ENCODE measurements around the gene OCA2.

OCA2 gene

GRCh38 chr15:27746401-27746955, 352.6 kb downstream of the OCA2 start:
- H3K4me1 ChIP-seq (ENCODE audit: insufficient read depth, low read length, severe bottlenecking), result no peaks in the 10 kb centered on the region
- no peak overlapping the region for H3K4me3 ChIP-seq (ENCODE audit: low read depth, low read length, poor library complexity, severe bottlenecking)
- no peaks in the 10 kb centered on the region for H3K27me3 ChIP-seq (ENCODE audit: insufficient read depth, low read length)
- H3K9me3 ChIP-seq (ENCODE audit: low read length), result no peaks in the 10 kb centered on the region
- H3K27ac ChIP-seq (ENCODE audit: low read depth, low read length, poor library complexity, severe bottlenecking), result no peak overlapping the region
- no peaks in the 10 kb centered on the region for H3K9me2 ChIP-seq (ENCODE audit: low read depth, low read length)
- no peaks in the 10 kb centered on the region for H3K36me3 ChIP-seq (ENCODE audit: insufficient read depth, low read length)
- no peak overlapping the region for H2AFZ ChIP-seq (ENCODE audit: low read length)
- no peak overlapping the region for H3K9ac ChIP-seq (ENCODE audit: low read length)
- no peak for TF ChIP-seq EZH2 (IDR thresholded peaks at IDR 0.05; ENCODE audit: borderline replicate concordance, low read length)
- TF ChIP-seq, protein P1, sequence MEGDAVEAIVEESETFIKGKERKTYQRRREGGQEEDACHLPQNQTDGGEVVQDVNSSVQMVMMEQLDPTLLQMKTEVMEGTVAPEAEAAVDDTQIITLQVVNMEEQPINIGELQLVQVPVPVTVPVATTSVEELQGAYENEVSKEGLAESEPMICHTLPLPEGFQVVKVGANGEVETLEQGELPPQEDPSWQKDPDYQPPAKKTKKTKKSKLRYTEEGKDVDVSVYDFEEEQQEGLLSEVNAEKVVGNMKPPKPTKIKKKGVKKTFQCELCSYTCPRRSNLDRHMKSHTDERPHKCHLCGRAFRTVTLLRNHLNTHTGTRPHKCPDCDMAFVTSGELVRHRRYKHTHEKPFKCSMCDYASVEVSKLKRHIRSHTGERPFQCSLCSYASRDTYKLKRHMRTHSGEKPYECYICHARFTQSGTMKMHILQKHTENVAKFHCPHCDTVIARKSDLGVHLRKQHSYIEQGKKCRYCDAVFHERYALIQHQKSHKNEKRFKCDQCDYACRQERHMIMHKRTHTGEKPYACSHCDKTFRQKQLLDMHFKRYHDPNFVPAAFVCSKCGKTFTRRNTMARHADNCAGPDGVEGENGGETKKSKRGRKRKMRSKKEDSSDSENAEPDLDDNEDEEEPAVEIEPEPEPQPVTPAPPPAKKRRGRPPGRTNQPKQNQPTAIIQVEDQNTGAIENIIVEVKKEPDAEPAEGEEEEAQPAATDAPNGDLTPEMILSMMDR (IDR thresholded peaks at IDR 0.05; ENCODE audit: low read length), result no peak
- H3F3A ChIP-seq (ENCODE audit: insufficient read depth, low read length), result no peaks in the 10 kb centered on the region
- H4K20me1 ChIP-seq (ENCODE audit: insufficient read depth, low read length), result no peaks in the 10 kb centered on the region
- no peak overlapping the region for H3K4me2 ChIP-seq (ENCODE audit: low read length)
- no peaks in the 10 kb centered on the region for H3K79me2 ChIP-seq (ENCODE audit: insufficient read depth, low read length)

DNA sequence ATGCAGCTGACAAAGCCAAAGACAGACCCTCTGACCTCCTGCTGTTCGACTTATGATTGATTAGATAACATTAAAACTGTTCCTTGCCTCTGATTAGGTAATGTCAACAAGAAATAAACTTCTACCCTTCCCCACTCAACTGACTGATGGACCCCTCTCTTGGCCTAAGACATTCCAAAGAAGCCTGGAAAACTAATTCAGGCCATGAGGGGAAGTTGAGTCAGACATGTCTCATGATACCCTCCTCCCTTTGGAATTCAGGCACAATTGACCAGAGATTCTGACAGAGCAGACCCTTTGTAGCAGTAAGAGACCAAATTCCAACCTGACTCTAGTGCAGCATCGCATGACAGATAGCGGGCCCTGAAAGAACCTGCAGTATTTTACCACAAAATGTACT, 354.5 kb downstream of the OCA2 start:
- Histone ChIP-seq H3K27me3 (ENCODE audit: insufficient read depth, low read length) (no peaks in the 10 kb centered on the region), H3K9me2 (ENCODE audit: low read depth, low read length) (no peaks in the 10 kb centered on the region), H3K9ac (ENCODE audit: low read length) (no peak overlapping the region), H3K4me2 (ENCODE audit: low read length) (no peak overlapping the region), H4K20me1 (ENCODE audit: insufficient read depth, low read length) (no peaks in the 10 kb centered on the region), H3F3A (ENCODE audit: insufficient read depth, low read length) (no peaks in the 10 kb centered on the region), H3K4me3 (ENCODE audit: low read depth, low read length, poor library complexity, severe bottlenecking) (no peak overlapping the region), H3K36me3 (ENCODE audit: insufficient read depth, low read length) (no peaks in the 10 kb centered on the region), H3K79me2 (ENCODE audit: insufficient read depth, low read length) (no peaks in the 10 kb centered on the region), H3K27ac (ENCODE audit: low read depth, low read length, poor library complexity, severe bottlenecking) (no peak overlapping the region), H2AFZ (ENCODE audit: low read length) (no peak overlapping the region), H3K9me3 (ENCODE audit: low read length) (no peaks in the 10 kb centered on the region), H3K4me1 (ENCODE audit: insufficient read depth, low read length, severe bottlenecking) (no peaks in the 10 kb centered on the region)
- TF ChIP-seq, protein P1 (IDR thresholded peaks at IDR 0.05; ENCODE audit: low read length), result no peak
- no peak for TF ChIP-seq EZH2 (IDR thresholded peaks at IDR 0.05; ENCODE audit: borderline replicate concordance, low read length)

DNA sequence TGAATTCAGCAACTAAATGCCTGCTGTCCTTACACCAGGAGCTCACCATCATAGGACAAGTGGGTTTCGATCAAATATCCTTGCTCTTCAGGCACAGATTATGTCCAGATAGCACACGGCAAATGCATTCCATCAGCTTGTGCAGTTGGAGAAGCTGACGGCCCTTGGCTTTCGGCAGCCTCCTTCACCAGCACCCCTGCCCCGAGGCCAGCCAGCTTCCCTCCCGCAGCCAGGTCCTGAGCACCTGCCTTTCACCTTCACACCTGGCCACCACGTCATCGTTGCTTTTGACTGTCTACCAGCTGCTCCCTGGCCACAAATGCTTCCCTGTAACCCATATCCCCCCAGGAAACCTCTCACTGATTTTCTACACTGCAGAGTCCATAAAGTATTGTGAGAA, 355.5 kb downstream of the OCA2 start:
- TF ChIP-seq, protein P1 (IDR thresholded peaks at IDR 0.05; ENCODE audit: low read length), result no peak
- no peak for TF ChIP-seq EZH2 (IDR thresholded peaks at IDR 0.05; ENCODE audit: borderline replicate concordance, low read length)
- Histone ChIP-seq H3K9me2 (ENCODE audit: low read depth, low read length) (no peaks in the 10 kb centered on the region), H3K27me3 (ENCODE audit: insufficient read depth, low read length) (no peaks in the 10 kb centered on the region), H4K20me1 (ENCODE audit: insufficient read depth, low read length) (no peaks in the 10 kb centered on the region), H3K9ac (ENCODE audit: low read length) (no peak overlapping the region), H3F3A (ENCODE audit: insufficient read depth, low read length) (no peaks in the 10 kb centered on the region), H3K79me2 (ENCODE audit: insufficient read depth, low read length) (no peaks in the 10 kb centered on the region), H3K27ac (ENCODE audit: low read depth, low read length, poor library complexity, severe bottlenecking) (no peak overlapping the region), H3K4me3 (ENCODE audit: low read depth, low read length, poor library complexity, severe bottlenecking) (no peak overlapping the region), H3K9me3 (ENCODE audit: low read length) (no peaks in the 10 kb centered on the region), H3K4me2 (ENCODE audit: low read length) (no peak overlapping the region), H3K36me3 (ENCODE audit: insufficient read depth, low read length) (no peaks in the 10 kb centered on the region), H2AFZ (ENCODE audit: low read length) (no peak overlapping the region), H3K4me1 (ENCODE audit: insufficient read depth, low read length, severe bottlenecking) (no peaks in the 10 kb centered on the region)
